HCEC 1CT (cell line): Measurements from ENCODE around the gene CAMK1D.
"Not testable (repeated sequence)": the region's sequence is repeated elsewhere in the genome, so short reads cannot be mapped to it uniquely, and the experiment has no call there.

ENCODE experiments used
- DNase-seq: peaks from one replicate; pipeline ENCODE4 v3.0.0-alpha.2; 2017

Gene CAMK1D

GRCh38 chr10:12341526-12341925 lies 7.8 kb upstream of the CAMK1D start:
- no peak for DNase-seq

- DNase-seq = no peak
These were observed 4.8 kb upstream of the CAMK1D start for GRCh38 chr10:12344375-12345110.

GRCh38 chr10:12346707-12347106 lies 2.6 kb upstream of the CAMK1D start:
- DNase-seq = no peak

- no peak for DNase-seq
These were observed 965 bp upstream of the CAMK1D start for GRCh38 chr10:12348294-12348869.

GRCh38 chr10:12349629-12350166 lies 351 bp downstream of the CAMK1D start:
- DNase-seq = no peak

GRCh38 chr10:12350167-12350872 lies 973 bp downstream of the CAMK1D start:
- DNase-seq = no peak

GRCh38 chr10:12350925-12351324 lies 1.6 kb downstream of the CAMK1D start:
- DNase-seq = no peak

- no peak for DNase-seq
These were observed 2.1 kb downstream of the CAMK1D start for GRCh38 chr10:12351447-12351846.

GRCh38 chr10:12351889-12352288 lies 2.5 kb downstream of the CAMK1D start:
- DNase-seq = no peak

GRCh38 chr10:12353399-12354242 lies 4.3 kb downstream of the CAMK1D start:
- no peak for DNase-seq

- DNase-seq = not testable (repeated sequence)
These were observed 5.3 kb downstream of the CAMK1D start for GRCh38 chr10:12354696-12355095.

- no peak for DNase-seq
These were observed 6.0 kb downstream of the CAMK1D start for GRCh38 chr10:12355384-12355783.

- no peak for DNase-seq
These were observed 8.3 kb downstream of the CAMK1D start for GRCh38 chr10:12357525-12358151.

GRCh38 chr10:12358863-12359564 lies 9.7 kb downstream of the CAMK1D start:
- no peak for DNase-seq

GRCh38 chr10:12360461-12360860 lies 11.1 kb downstream of the CAMK1D start:
- no peak for DNase-seq

- not testable (repeated sequence) for DNase-seq
These were observed 11.8 kb downstream of the CAMK1D start for GRCh38 chr10:12361115-12361514.

- no peak for DNase-seq
These were observed 15.2 kb downstream of the CAMK1D start for GRCh38 chr10:12364559-12364958.

GRCh38 chr10:12367272-12367671 lies 17.9 kb downstream of the CAMK1D start:
- DNase-seq = no peak

- DNase-seq = no peak
These were observed 20.6 kb downstream of the CAMK1D start for GRCh38 chr10:12369982-12370381.

GRCh38 chr10:12372846-12373245 lies 23.5 kb downstream of the CAMK1D start:
- DNase-seq = no peak

- DNase-seq = no peak
These were observed 25.7 kb downstream of the CAMK1D start for GRCh38 chr10:12375076-12375504.

GRCh38 chr10:12376211-12376610 lies 26.9 kb downstream of the CAMK1D start:
- DNase-seq = no peak
